Measurements from ENCODE around the gene RTL10.

DNA sequence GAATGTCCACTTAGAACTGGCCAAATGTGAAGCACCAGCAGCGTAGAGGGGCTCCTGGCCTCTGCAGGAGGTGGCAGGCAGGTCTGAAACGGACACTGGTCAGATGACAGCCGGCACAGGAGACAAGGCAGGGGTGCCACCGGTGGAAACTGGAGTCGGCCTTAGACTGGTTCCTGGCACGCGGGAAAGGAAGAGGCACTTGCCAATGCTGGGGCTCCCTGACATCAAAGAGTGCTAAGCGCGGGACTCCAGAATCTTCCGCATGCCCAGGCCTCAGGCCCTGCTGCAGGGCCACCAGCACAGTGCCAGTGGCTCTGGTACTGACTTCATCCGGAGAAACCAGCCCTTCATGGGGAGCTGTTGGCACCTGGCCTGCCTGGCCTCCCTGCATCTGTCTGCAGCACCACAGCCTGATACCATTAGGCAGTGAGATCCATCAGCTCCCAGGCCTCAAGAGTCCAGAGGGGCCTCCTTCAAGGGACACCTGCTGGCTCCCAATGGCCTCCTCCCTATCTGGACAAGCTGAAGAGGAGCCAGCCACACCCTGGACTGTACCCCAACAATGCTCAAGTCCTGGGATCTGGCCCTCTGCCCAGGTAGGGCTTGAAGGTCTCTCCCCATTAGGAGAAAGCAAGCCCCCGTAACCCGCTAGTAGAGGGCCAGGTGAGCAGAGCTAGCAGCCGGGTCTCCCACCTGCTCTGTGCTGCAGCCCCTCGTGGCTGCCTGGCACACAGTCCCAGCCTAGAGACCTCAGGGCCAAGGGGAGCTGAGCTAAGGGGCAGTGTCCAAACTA, 29.7 kb upstream of the RTL10 start:
- TF ChIP-seq, protein P1, sequence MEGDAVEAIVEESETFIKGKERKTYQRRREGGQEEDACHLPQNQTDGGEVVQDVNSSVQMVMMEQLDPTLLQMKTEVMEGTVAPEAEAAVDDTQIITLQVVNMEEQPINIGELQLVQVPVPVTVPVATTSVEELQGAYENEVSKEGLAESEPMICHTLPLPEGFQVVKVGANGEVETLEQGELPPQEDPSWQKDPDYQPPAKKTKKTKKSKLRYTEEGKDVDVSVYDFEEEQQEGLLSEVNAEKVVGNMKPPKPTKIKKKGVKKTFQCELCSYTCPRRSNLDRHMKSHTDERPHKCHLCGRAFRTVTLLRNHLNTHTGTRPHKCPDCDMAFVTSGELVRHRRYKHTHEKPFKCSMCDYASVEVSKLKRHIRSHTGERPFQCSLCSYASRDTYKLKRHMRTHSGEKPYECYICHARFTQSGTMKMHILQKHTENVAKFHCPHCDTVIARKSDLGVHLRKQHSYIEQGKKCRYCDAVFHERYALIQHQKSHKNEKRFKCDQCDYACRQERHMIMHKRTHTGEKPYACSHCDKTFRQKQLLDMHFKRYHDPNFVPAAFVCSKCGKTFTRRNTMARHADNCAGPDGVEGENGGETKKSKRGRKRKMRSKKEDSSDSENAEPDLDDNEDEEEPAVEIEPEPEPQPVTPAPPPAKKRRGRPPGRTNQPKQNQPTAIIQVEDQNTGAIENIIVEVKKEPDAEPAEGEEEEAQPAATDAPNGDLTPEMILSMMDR (conservative IDR thresholded peaks at IDR 0.05; ENCODE audit: low read depth, low read length): no peak
- no peak for TF ChIP-seq EZH2 (IDR thresholded peaks at IDR 0.05; ENCODE audit: borderline replicate concordance, low read depth, low read length, poor library complexity, severe bottlenecking)
